ENCODE measurements around the gene SGPL1.
A peak's percentile ranks its signal among the peaks of the same experiment; 100 is the strongest.

Gene SGPL1

GRCh38 chr10:70814126-70814525 is 1.6 kb upstream of the SGPL1 start:
- peak overlapping the region; percentile 54 for H3K27ac Mint-ChIP-seq
- H3K4me3 Mint-ChIP-seq, result peak overlapping the region; percentile 83
- H3K27me3 Mint-ChIP-seq, result no peaks in the 10 kb centered on the region

GRCh38 chr10:70816220-70816894 is 609 bp downstream of the SGPL1 start:
- Mint-ChIP-seq H3K36me3 (peaks cover 9% of the 10 kb centered on the region), H3K27me3 (no peaks in the 10 kb centered on the region), H3K9me3 (ENCODE audit: low read depth) (no peaks in the 10 kb centered on the region), H3K4me3 (peak overlapping the region; percentile 97), H3K27ac (peak overlapping the region; percentile 95), H3K4me1 (ENCODE audit: low read depth) (peaks cover 51% of the 10 kb centered on the region)

More at GRCh38 chr10:70814126-70814525, 1.6 kb upstream of the SGPL1 start:
- Mint-ChIP-seq H3K9me3 (ENCODE audit: low read depth) (no peaks in the 10 kb centered on the region), H3K4me1 (ENCODE audit: low read depth) (peaks cover 37% of the 10 kb centered on the region), H3K36me3 (peaks cover 5% of the 10 kb centered on the region)

GRCh38 chr10:70820976-70821750 is 5.4 kb downstream of the SGPL1 start:
- peaks cover 12% of the 10 kb centered on the region for H3K36me3 Mint-ChIP-seq
- H3K27me3 Mint-ChIP-seq, result no peaks in the 10 kb centered on the region
- H3K27ac Mint-ChIP-seq, result peak overlapping the region; percentile 69
- H3K4me1 Mint-ChIP-seq (ENCODE audit: low read depth), result peaks cover 49% of the 10 kb centered on the region
- H3K4me3 Mint-ChIP-seq, result peak overlapping the region; percentile 8
- no peaks in the 10 kb centered on the region for H3K9me3 Mint-ChIP-seq (ENCODE audit: low read depth)

- H3K27ac Mint-ChIP-seq, result peak overlapping the region; percentile 69
Measured at GRCh38 chr10:70822076-70822820, 6.5 kb downstream of the SGPL1 start.

GRCh38 chr10:70827086-70827757 is 11.5 kb downstream of the SGPL1 start:
- H3K9me3 Mint-ChIP-seq (ENCODE audit: low read depth), result no peaks in the 10 kb centered on the region
- no peaks in the 10 kb centered on the region for H3K27me3 Mint-ChIP-seq
- no peak overlapping the region for H3K27ac Mint-ChIP-seq
- H3K4me1 Mint-ChIP-seq (ENCODE audit: low read depth), result peaks cover 36% of the 10 kb centered on the region
- H3K4me3 Mint-ChIP-seq, result no peak overlapping the region
- H3K36me3 Mint-ChIP-seq, result peaks cover 22% of the 10 kb centered on the region

More at GRCh38 chr10:70822076-70822820, 6.5 kb downstream of the SGPL1 start:
- Mint-ChIP-seq H3K9me3 (ENCODE audit: low read depth) (no peaks in the 10 kb centered on the region), H3K4me1 (ENCODE audit: low read depth) (peaks cover 50% of the 10 kb centered on the region), H3K36me3 (peaks cover 15% of the 10 kb centered on the region), H3K4me3 (no peak overlapping the region), H3K27me3 (no peaks in the 10 kb centered on the region)

GRCh38 chr10:70828923-70829322 is 13.2 kb downstream of the SGPL1 start:
- peaks cover 49% of the 10 kb centered on the region for H3K4me1 Mint-ChIP-seq (ENCODE audit: low read depth)
- H3K9me3 Mint-ChIP-seq (ENCODE audit: low read depth), result no peaks in the 10 kb centered on the region
- H3K27ac Mint-ChIP-seq, result no peak overlapping the region
- H3K36me3 Mint-ChIP-seq, result peaks cover 24% of the 10 kb centered on the region
- no peaks in the 10 kb centered on the region for H3K27me3 Mint-ChIP-seq
- no peak overlapping the region for H3K4me3 Mint-ChIP-seq

- no peak overlapping the region for H3K27ac Mint-ChIP-seq
- H3K9me3 Mint-ChIP-seq (ENCODE audit: low read depth), result no peaks in the 10 kb centered on the region
- no peaks in the 10 kb centered on the region for H3K27me3 Mint-ChIP-seq
- no peak overlapping the region for H3K4me3 Mint-ChIP-seq
- peaks cover 55% of the 10 kb centered on the region for H3K4me1 Mint-ChIP-seq (ENCODE audit: low read depth)
- H3K36me3 Mint-ChIP-seq, result peaks cover 29% of the 10 kb centered on the region
Measured at GRCh38 chr10:70829543-70829942, 13.8 kb downstream of the SGPL1 start.

GRCh38 chr10:70830164-70830563 is 14.4 kb downstream of the SGPL1 start:
- peaks cover 28% of the 10 kb centered on the region for H3K36me3 Mint-ChIP-seq
- H3K9me3 Mint-ChIP-seq (ENCODE audit: low read depth), result no peaks in the 10 kb centered on the region
- no peak overlapping the region for H3K4me3 Mint-ChIP-seq
- H3K4me1 Mint-ChIP-seq (ENCODE audit: low read depth), result peaks cover 58% of the 10 kb centered on the region
- peak overlapping the region; percentile 19 for H3K27ac Mint-ChIP-seq
- H3K27me3 Mint-ChIP-seq, result no peaks in the 10 kb centered on the region

- Mint-ChIP-seq H3K4me3 (no peak overlapping the region), H3K36me3 (peaks cover 31% of the 10 kb centered on the region), H3K27ac (peak overlapping the region; percentile 87), H3K9me3 (ENCODE audit: low read depth) (peaks cover under 1% of the 10 kb centered on the region), H3K4me1 (ENCODE audit: low read depth) (peaks cover 59% of the 10 kb centered on the region), H3K27me3 (no peaks in the 10 kb centered on the region)
Measured at GRCh38 chr10:70832221-70832620, 16.5 kb downstream of the SGPL1 start.

GRCh38 chr10:70832852-70833528 is 17.2 kb downstream of the SGPL1 start:
- H3K27ac Mint-ChIP-seq, result peak overlapping the region; percentile 87
- H3K9me3 Mint-ChIP-seq (ENCODE audit: low read depth), result peaks cover 6% of the 10 kb centered on the region
- H3K4me3 Mint-ChIP-seq, result peak overlapping the region; percentile 46
- H3K27me3 Mint-ChIP-seq, result no peaks in the 10 kb centered on the region
- peaks cover 37% of the 10 kb centered on the region for H3K36me3 Mint-ChIP-seq
- peaks cover 56% of the 10 kb centered on the region for H3K4me1 Mint-ChIP-seq (ENCODE audit: low read depth)

GRCh38 chr10:70833601-70834000 is 17.9 kb downstream of the SGPL1 start:
- H3K27me3 Mint-ChIP-seq, result no peaks in the 10 kb centered on the region
- peaks cover 6% of the 10 kb centered on the region for H3K9me3 Mint-ChIP-seq (ENCODE audit: low read depth)
- peaks cover 59% of the 10 kb centered on the region for H3K4me1 Mint-ChIP-seq (ENCODE audit: low read depth)
- peak overlapping the region; percentile 87 for H3K27ac Mint-ChIP-seq
- H3K36me3 Mint-ChIP-seq, result peaks cover 40% of the 10 kb centered on the region
- H3K4me3 Mint-ChIP-seq, result peak overlapping the region; percentile 46

- peak overlapping the region; percentile 87 for H3K27ac Mint-ChIP-seq
- H3K4me3 Mint-ChIP-seq, result peak overlapping the region; percentile 46
- no peaks in the 10 kb centered on the region for H3K27me3 Mint-ChIP-seq
- H3K4me1 Mint-ChIP-seq (ENCODE audit: low read depth), result peaks cover 57% of the 10 kb centered on the region
- H3K9me3 Mint-ChIP-seq (ENCODE audit: low read depth), result peaks cover 6% of the 10 kb centered on the region
- H3K36me3 Mint-ChIP-seq, result peaks cover 39% of the 10 kb centered on the region
Measured at GRCh38 chr10:70834021-70834420, 18.3 kb downstream of the SGPL1 start.

- Mint-ChIP-seq H3K27me3 (no peaks in the 10 kb centered on the region), H3K4me3 (peak overlapping the region; percentile 46), H3K4me1 (ENCODE audit: low read depth) (peaks cover 57% of the 10 kb centered on the region), H3K9me3 (ENCODE audit: low read depth) (peaks cover 6% of the 10 kb centered on the region), H3K27ac (peak overlapping the region; percentile 87), H3K36me3 (peaks cover 36% of the 10 kb centered on the region)
Measured at GRCh38 chr10:70834441-70835151, 18.8 kb downstream of the SGPL1 start.

Data from activated naive CD8-positive, alpha-beta T cell (primary cell).